Coronary artery (tissue), 2 donors: Measurements from ENCODE around the gene CUX1.
A peak's percentile ranks its signal among the peaks of the same experiment; 100 is the strongest.
"Not testable (repeated sequence)": the region's sequence is repeated elsewhere in the genome, so short reads cannot be mapped to it uniquely, and the experiment has no call there.

Source experiments
- DNase-seq: peaks from one replicate; pipeline ENCODE4 v3.0.0-alpha.2; 2017; ENCODE audit warnings: low spot score
- H3K27ac ChIP-seq, 2 donors: fragments of 200-600 bp; sonication (generic); one replicate each; pipeline ENCODE4 v1.5.1; 2016 to 2019
- H3K4me3 ChIP-seq: fragments of 200-600 bp; sonication (generic); 2 replicates; pipeline ENCODE4 v1.5.1; 2016; ENCODE audit warnings: mild to moderate bottlenecking, moderate library complexity
- TF ChIP-seq, protein P1 (sequence below): fragments of 200-600 bp; sonication (generic); IDR thresholded peaks from one replicate; pipeline ENCODE4 v1.5.1; 2019; ENCODE audit warnings: antibody characterized with exemption

Gene CUX1

GRCh38 chr7:102045681-102046372 is 228.4 kb downstream of the CUX1 start:
- Histone ChIP-seq H3K27ac (peak overlapping the region in 1 of 2 donors; percentile 29), H3K4me3 (peak overlapping the region; percentile 49)
- TF ChIP-seq, protein P1, sequence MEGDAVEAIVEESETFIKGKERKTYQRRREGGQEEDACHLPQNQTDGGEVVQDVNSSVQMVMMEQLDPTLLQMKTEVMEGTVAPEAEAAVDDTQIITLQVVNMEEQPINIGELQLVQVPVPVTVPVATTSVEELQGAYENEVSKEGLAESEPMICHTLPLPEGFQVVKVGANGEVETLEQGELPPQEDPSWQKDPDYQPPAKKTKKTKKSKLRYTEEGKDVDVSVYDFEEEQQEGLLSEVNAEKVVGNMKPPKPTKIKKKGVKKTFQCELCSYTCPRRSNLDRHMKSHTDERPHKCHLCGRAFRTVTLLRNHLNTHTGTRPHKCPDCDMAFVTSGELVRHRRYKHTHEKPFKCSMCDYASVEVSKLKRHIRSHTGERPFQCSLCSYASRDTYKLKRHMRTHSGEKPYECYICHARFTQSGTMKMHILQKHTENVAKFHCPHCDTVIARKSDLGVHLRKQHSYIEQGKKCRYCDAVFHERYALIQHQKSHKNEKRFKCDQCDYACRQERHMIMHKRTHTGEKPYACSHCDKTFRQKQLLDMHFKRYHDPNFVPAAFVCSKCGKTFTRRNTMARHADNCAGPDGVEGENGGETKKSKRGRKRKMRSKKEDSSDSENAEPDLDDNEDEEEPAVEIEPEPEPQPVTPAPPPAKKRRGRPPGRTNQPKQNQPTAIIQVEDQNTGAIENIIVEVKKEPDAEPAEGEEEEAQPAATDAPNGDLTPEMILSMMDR, result no peak
- no peak for DNase-seq

GRCh38 chr7:102046373-102047117 is 229.1 kb downstream of the CUX1 start:
- TF ChIP-seq, protein P1, result no peak
- no peak for DNase-seq
- Histone ChIP-seq H3K27ac (no peak overlapping the region), H3K4me3 (no peak overlapping the region)

DNA sequence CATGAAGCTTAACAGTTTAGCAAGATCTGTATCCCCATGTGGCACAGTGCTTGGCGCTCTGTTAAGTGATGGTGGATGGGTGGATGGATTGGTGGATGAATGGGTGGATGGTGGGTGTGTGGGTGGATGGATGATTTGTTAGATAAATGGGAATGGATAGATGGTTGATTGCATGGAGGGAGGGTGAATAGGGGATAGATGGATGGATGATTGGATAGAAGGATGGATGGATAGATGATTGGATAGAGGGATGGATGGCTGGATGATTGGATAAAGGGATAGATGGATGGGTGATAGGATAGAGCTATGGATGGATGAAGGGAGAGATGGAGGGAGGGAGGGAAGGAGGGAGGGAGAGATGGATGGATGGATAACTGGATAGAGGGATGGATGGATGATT is 229.7 kb downstream of the CUX1 start:
- H3K27ac ChIP-seq, result no peak overlapping the region
- H3K4me3 ChIP-seq, result no peak overlapping the region
- TF ChIP-seq, protein P1, result no peak
- DNase-seq, result no peak

GRCh38 chr7:102049765-102050164 is 232.3 kb downstream of the CUX1 start:
- TF ChIP-seq, protein P1, result no peak
- H3K27ac ChIP-seq, result no peak overlapping the region
- H3K4me3 ChIP-seq, result no peak overlapping the region
- DNase-seq, result no peak

GRCh38 chr7:102050864-102051460 is 233.5 kb downstream of the CUX1 start:
- Histone ChIP-seq H3K27ac (no peak overlapping the region), H3K4me3 (no peak overlapping the region)
- no peak for DNase-seq
- TF ChIP-seq, protein P1, result no peak

DNA sequence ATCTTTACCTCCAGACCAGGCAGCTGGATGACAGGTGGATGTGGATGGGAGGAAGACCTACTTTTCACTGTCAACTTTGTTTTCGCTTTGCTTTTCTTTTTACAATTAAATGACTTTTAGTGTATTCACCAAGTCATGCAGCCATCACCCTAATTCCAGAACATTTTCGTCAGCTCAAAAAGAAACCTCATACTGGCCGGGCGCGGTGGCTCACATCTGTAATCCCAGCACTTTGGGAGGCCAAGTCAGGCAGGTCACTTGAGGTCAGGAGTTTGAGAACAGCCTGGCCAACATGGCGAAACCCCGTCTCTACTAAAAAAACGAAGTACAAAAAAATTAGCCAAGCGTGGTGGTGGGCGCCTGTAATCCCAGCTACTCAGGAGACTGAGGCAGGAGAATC is 234.3 kb downstream of the CUX1 start:
- H3K4me3 ChIP-seq, DNase-seq, H3K27ac ChIP-seq: not testable (repeated sequence)

- TF ChIP-seq, protein P1, result no peak
Observed at GRCh38 chr7:102054158-102054557, 236.7 kb downstream of the CUX1 start.

More at GRCh38 chr7:102054158-102054557, 236.7 kb downstream of the CUX1 start:
- DNase-seq, result no peak
- H3K27ac ChIP-seq, result no peak overlapping the region
- H3K4me3 ChIP-seq, result no peak overlapping the region
